Mammary epithelial cell (primary cell): ENCODE measurements around the gene ERMARD.

Source experiments
- EZH2 ChIP-seq: IDR thresholded peaks from 2 replicates; pipeline ENCODE4 v1.6.1; 2012; ENCODE audit warnings: low read length, inconsistent platforms, borderline replicate concordance
- TF ChIP-seq, protein P1 (sequence below), 2 donors: IDR thresholded peaks in 1 of 2; conservative IDR thresholded peaks in 1 of 2; 2 replicates each; pipeline ENCODE4 v1.5.1; 2011 to 2012; ENCODE audit warnings: inconsistent platforms in 2 of 2, low read length in 2 of 2, mild to moderate bottlenecking in 2 of 2, control low read depth in 1 of 2, low read depth in 1 of 2; ENCODE audit not compliant: insufficient read depth in 1 of 2; ENCODE audit errors: extremely low read depth in 1 of 2

GRCh38 chr6:169724494-169725124, 26.8 kb upstream of the ERMARD start, which contains the start of gene PHF10:
- TF ChIP-seq, protein P1, sequence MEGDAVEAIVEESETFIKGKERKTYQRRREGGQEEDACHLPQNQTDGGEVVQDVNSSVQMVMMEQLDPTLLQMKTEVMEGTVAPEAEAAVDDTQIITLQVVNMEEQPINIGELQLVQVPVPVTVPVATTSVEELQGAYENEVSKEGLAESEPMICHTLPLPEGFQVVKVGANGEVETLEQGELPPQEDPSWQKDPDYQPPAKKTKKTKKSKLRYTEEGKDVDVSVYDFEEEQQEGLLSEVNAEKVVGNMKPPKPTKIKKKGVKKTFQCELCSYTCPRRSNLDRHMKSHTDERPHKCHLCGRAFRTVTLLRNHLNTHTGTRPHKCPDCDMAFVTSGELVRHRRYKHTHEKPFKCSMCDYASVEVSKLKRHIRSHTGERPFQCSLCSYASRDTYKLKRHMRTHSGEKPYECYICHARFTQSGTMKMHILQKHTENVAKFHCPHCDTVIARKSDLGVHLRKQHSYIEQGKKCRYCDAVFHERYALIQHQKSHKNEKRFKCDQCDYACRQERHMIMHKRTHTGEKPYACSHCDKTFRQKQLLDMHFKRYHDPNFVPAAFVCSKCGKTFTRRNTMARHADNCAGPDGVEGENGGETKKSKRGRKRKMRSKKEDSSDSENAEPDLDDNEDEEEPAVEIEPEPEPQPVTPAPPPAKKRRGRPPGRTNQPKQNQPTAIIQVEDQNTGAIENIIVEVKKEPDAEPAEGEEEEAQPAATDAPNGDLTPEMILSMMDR (conservative IDR thresholded peaks at IDR 0.05 in 1 of 2, IDR thresholded peaks at IDR 0.05 in 1 of 2; ENCODE audit: extremely low read depth in 1 of 2, insufficient read depth in 1 of 2, low read depth in 1 of 2, low read length in 2 of 2) = no peak
- TF ChIP-seq EZH2 = no peak
